ENCODE data around the gene PDZD7.

DNA sequence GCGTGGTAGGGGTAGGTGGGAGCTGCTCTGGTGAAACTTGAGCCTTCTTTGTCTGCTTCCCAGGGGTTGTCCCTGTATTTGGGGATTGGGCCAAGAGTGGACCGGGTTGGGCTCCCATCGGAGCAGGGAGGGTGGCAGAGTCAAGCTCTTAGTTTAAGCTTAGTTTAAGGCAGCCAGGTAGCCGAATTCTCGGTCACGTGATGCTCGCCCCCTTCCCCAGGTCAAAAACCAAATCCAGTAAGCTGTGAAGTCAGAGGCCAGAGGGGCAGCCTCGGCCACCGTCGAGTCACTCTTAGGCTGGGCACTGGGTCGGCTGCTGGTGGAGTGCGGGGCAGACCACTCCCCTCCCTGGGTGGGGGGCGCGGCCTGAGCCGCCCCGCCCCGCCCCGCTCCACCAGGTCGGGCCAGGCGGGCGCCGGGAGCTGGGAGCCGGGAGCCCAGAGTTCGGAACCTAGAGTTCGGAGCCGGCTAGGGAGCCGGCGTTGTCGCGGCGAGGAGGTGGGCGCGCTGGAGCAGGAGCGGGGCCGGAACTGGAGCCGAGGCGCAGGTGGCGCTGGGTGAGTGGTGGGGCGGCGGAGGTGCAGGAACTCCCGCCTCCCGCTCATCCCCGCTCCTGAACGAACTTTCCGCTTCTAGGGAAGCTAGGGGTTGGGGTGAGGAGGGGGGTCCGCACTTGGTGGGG is 34.1 kb downstream of the PDZD7 start:
- TF ChIP-seq, protein P1, sequence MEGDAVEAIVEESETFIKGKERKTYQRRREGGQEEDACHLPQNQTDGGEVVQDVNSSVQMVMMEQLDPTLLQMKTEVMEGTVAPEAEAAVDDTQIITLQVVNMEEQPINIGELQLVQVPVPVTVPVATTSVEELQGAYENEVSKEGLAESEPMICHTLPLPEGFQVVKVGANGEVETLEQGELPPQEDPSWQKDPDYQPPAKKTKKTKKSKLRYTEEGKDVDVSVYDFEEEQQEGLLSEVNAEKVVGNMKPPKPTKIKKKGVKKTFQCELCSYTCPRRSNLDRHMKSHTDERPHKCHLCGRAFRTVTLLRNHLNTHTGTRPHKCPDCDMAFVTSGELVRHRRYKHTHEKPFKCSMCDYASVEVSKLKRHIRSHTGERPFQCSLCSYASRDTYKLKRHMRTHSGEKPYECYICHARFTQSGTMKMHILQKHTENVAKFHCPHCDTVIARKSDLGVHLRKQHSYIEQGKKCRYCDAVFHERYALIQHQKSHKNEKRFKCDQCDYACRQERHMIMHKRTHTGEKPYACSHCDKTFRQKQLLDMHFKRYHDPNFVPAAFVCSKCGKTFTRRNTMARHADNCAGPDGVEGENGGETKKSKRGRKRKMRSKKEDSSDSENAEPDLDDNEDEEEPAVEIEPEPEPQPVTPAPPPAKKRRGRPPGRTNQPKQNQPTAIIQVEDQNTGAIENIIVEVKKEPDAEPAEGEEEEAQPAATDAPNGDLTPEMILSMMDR (IDR thresholded peaks at IDR 0.05; ENCODE audit: borderline replicate concordance, extremely low read depth, low read length, poor library complexity, severe bottlenecking): no peak
- no peak for TF ChIP-seq EZH2 (IDR thresholded peaks at IDR 0.05; ENCODE audit: borderline replicate concordance, low read depth, low read length, severe bottlenecking)
